ENCODE results near the gene GCK.

DNA sequence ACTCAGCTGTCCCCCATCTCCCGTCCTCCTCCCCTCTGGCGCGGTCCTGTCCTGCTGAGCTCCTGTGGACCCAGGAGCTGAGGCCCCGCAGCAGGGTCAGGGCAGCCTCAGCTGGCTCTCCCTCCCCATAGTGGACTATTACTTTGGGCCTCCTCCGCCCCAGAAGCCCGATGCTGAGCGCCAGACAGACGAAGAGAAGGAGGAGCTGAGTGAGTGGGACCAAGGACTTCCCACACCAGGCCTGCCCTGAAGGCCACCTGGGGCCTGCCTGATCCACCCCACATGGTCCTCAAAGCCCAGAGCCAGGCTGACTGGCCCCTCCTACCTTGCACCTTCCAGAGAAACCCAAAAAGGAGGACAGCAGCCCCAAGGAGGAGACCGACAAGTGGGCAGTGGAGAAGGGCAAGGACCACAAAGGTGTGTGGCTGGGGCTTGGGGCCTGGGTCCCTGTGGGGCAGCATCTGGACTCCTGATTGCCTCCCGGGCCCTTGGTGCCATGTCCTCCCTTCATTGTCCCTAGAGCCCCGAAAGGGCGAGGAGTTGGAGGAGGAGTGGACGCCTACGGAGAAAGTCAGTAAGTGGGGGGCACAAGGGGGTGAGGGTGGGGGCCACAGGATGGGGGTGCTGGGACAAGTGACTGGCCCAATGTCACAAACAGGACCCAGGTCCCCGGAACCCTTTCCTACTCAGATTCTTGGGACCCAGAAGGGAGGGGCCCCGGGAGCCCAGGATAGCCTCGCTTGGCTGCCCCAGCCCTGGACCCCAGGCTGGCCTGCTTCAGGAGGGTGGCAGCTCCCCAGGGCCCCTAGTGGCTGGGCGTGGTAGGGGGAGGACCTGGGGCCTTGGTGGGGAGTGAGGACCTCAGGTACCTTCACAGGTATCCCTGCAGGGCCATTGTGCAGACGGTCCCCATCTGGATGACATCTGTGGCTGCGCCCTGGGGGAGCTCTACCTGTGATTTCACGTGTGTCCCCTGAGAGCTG, 80.2 kb downstream of the GCK start:
- 0 out of 2 replicates have a peak, but pooled peaks have one; percentile 5 for TF ChIP-seq CTCF (IDR thresholded peaks at IDR 0.05)
- no peak for TF ChIP-seq ZFX (IDR thresholded peaks at IDR 0.05; ENCODE audit: borderline replicate concordance)

All from 22Rv1 (cell line).